Measurements from ENCODE around the gene MAN2B1. TPM values are rescaled to one million over a fixed set of nuclear protein-coding genes. Genes with fewer than 3 reads are reported as not detected.

Gene MAN2B1
- total and polyA plus RNA-seq, 2 experiments from 2014 or later, result 33.2 to 60.8 TPM

- Mint-ChIP-seq H3K27ac (no peak overlapping the region), H3K4me1 (peaks cover 7% of the 10 kb centered on the region), H3K27me3 (ENCODE audit: insufficient read depth, low read depth, poor library complexity) (peaks cover 27% of the 10 kb centered on the region), H3K36me3 (ENCODE audit: low read depth) (peaks cover 44% of the 10 kb centered on the region), H3K4me3 (peak overlapping the region; percentile 56), H3K9me3 (no peaks in the 10 kb centered on the region; the same call in 2 of the 3 replicates)
- TF ChIP-seq ETS1 (IDR thresholded peaks at IDR 0.05) (no peak), ZNF331 (CRISPR knock-in tag; IDR thresholded peaks at IDR 0.05; ENCODE audit: low read depth) (no peak), JUNB (IDR thresholded peaks at IDR 0.05; ENCODE audit: unreplicated experiment) (no peak), STAT1 (IDR thresholded peaks at IDR 0.05; ENCODE audit: unreplicated experiment) (no peak), ZNF462 (CRISPR knock-in tag; IDR thresholded peaks at IDR 0.05) (no peak), ZNF114 (CRISPR knock-in tag; IDR thresholded peaks at IDR 0.05) (no peak), CTCF (conservative IDR thresholded peaks at IDR 0.05; ENCODE audit: low read depth in 2 of 2) (no peak), POLR2AphosphoS5 (IDR thresholded peaks at IDR 0.05; ENCODE audit: low read depth) (no peak), EZH2phosphoT487 (IDR thresholded peaks at IDR 0.05; ENCODE audit: unreplicated experiment) (no peak), NANOG (IDR thresholded peaks at IDR 0.05; ENCODE audit: borderline replicate concordance) (no peak), CREB1 (CRISPR knock-in tag; IDR thresholded peaks at IDR 0.05; ENCODE audit: low read depth) (no peak), EZH2 (IDR thresholded peaks at IDR 0.05; ENCODE audit: low read depth, unreplicated experiment) (no peak), REST (IDR thresholded peaks at IDR 0.05; ENCODE audit: unreplicated experiment) (no peak)
- Histone ChIP-seq H3K27ac (ENCODE audit: low read depth) (no peak overlapping the region), H3K4me3 (no peak overlapping the region), H3K4me2 (no peak overlapping the region), H3K9me2 (ENCODE audit: insufficient read depth) (no peaks in the 10 kb centered on the region), H4K20me1 (replicated peaks; ENCODE audit: insufficient read depth) (peaks cover 14% of the 10 kb centered on the region), H3K36me3 (ENCODE audit: insufficient read depth) (peaks cover 26% of the 10 kb centered on the region), H3F3A (replicated peaks; ENCODE audit: low read depth) (peaks cover 47% of the 10 kb centered on the region), H3K27me3 (ENCODE audit: insufficient read depth) (no peaks in the 10 kb centered on the region), H3K4me1 (ENCODE audit: insufficient read depth) (0 out of 2 replicates have a peak, but pooled peaks cover 4% of the 10 kb centered on the region), H2AFZ (no peak overlapping the region), H3K79me2 (replicated peaks; ENCODE audit: insufficient read depth) (peaks cover 4% of the 10 kb centered on the region; the same call in 1 of the 2 replicates)
- ATAC-seq (no peak), DNase-seq (ENCODE audit: low spot score) (no peak)
Observed at GRCh38 chr19:12698138-12698537, 31.6 kb upstream of the MAN2B1 start.
